PFSK-1 (cell line): ENCODE results near the gene GGT7.

Experiments
- FOXP2 ChIP-seq: optimal IDR thresholded peaks from 2 replicates; pipeline ENCODE3; 2011; ENCODE audit warnings: borderline replicate concordance, control low read depth, inconsistent platforms; ENCODE audit not compliant: insufficient read depth; ENCODE audit errors: extremely low read length, extremely low read depth
- POLR2AphosphoS5 ChIP-seq: IDR thresholded peaks from 2 replicates; pipeline ENCODE4 v1.6.1; 2012; ENCODE audit warnings: low read depth, mild to moderate bottlenecking, control low read depth, low read length, moderate library complexity
- REST ChIP-seq, 2 experiments: IDR thresholded peaks; 2 replicates each; pipeline versions ENCODE4 v1.6.1 to v1.8.0; 2011 to 2012; ENCODE audit warnings: low read depth in 2 of 2, low read length in 2 of 2, control low read depth in 1 of 2, inconsistent platforms in 1 of 2, mild to moderate bottlenecking in 1 of 2, moderate library complexity in 1 of 2; ENCODE audit not compliant: insufficient read depth in 1 of 2
- SIN3A ChIP-seq: IDR thresholded peaks from 2 replicates; pipeline ENCODE4 v1.6.1; 2012; ENCODE audit warnings: mild to moderate bottlenecking, low read length, moderate library complexity, borderline replicate concordance; ENCODE audit not compliant: insufficient read depth
- TAF1 ChIP-seq: IDR thresholded peaks from 2 replicates; pipeline ENCODE4 v1.6.1; 2012; ENCODE audit warnings: low read length, control low read depth, borderline replicate concordance; ENCODE audit not compliant: insufficient read depth

GRCh38 chr20:34916774-34917354 lies 44.2 kb upstream of the GGT7 start:
- TF ChIP-seq TAF1: no peak
- TF ChIP-seq POLR2AphosphoS5: no peak
- TF ChIP-seq REST (IDR thresholded peaks at IDR 0.05; ENCODE audit: insufficient read depth in 1 of 2, low read depth in 2 of 2, low read length in 2 of 2): no peak
- no peak for TF ChIP-seq SIN3A
- TF ChIP-seq FOXP2: no peak
